GM21529 (cell line): ENCODE measurements around the gene CSAG2.

Experiments
- ATAC-seq: cut with Tn5 transposase; IDR thresholded peaks from one replicate; pipeline ENCODE4 v1.9.1; 2021; ENCODE audit not compliant: unreplicated experiment

Gene CSAG2

DNA sequence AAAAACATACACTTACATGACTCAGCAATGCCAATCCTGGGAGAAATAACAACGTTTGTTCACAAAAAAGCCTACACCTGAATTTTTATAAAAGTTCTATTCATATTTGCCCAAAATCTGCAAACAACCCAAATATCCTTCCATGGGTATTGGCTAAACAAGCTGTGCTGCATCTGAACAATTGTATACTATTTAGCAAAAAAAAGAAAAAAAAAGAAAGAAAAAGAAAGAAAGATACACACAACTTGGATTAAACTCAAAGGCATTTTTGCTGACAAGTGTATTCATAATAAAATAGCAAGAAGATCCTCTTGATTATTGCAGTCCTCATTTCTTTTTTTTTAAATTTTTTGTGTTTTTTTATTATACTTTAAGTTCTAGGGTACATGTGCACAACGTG, 34.9 kb downstream of the CSAG2 start:
- no peak for ATAC-seq

DNA sequence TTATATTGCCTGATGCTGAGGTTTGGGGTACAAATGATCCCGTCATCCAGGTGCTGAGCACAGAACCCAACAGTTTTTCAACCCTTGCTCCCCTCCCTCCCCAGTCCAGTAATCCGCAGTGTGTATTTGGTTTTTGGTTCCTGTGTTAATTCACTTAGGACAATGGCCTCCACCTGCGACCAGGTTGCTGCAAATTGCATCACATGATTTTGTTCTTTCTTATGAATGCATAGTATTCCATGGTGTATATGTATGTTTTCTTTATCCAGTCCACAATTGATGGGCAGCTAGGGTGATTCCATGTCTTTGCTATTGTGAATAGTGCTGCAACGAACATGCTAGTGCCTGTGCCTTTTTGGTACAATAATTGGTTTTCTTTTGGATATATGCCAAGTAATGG, 46.0 kb downstream of the CSAG2 start:
- no peak for ATAC-seq

DNA sequence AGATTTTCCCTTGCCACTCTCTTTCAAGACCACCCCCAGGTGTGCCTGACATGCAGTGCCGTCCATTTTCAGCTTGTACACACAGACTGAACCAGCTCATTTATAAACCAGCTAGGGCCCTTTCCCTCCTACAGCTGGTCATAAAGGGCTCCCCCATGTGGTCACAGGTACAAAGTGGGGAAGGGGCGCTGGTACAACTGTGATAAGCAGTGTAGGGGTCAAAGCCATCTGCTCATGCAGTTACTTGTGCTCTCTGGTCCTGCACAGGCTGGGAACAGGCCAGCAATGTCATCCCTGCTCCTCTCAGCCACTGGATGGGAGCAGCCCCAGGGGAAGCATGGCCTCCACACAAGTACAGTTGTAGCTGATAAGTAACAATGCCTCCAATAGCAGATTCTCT, 50.8 kb downstream of the CSAG2 start:
- no peak for ATAC-seq
